D341Med (cell line): ENCODE data around the gene NOC3L.
"Not testable (repeated sequence)": the region's sequence is repeated elsewhere in the genome, so short reads cannot be mapped to it uniquely, and the experiment has no call there.

ENCODE experiments used
- DNase-seq: peaks from one replicate; pipeline ENCODE4 v3.0.0; 2012; ENCODE audit warnings: low spot score

NOC3L gene

DNA sequence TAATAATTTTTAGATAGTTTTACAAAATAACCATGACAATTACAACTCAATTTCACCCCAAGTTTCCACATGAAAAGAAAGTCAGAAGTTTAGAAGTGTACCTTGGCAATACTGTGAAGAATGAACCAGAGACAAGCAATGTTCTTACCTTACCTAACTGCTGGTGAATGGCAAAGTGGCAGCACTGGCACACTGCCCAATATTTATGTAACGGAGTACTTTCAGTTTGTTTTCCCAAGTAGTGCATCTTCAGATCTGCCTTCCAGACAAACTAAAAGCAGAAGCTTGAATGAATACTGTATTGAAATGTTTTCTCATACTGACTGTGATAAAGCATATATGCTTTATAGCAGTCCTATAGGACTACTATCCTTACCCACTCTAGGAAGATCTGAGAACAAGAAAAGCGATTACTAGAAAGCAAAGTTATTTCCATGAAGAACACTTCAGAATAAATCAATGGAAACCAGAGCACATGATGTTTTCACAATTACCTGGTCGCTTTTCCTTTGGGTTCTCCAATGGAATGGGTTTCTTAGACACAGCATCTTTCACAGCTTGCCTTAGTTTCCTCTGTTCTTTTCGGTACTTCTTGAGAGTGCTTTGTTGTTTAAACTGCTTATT lies 1.5 kb downstream of the NOC3L start:
- no peak for DNase-seq

DNA sequence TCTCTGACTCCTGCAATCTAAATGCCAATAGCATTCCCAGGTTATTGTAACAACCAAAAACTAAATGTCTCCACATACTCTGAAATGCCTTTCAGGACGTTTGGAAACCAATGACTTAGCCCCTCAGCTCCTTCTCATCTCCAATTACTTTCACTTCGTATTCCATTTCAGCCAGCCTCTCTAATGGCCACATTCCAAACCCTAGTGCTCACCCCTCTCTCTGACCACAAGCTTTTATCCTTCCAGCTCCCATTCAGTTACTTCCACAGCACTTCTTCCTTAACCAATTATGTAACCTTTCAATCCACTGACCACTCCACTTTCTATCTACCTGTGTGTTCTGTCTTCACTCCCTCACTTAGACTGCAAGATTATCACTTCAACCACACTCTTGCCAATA lies 4.3 kb downstream of the NOC3L start:
- DNase-seq: no peak

DNA sequence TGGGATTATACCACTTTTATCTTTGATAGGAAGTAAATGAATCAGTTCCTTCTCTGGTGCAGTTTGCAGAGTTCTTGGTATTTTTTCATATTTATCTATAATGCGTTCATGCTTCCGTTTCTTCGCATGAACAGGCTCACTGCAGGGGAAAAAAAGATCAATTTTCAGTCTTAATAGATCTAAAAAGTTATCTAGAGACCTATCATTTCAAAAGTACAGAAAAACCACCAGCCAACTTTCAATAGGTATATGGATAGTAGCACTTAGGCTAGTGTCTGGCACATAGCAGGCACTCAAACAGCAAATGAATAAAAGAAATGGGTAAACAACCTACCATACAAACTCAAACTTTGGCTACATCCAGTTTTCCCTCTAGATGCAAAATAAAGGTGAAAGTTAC lies 5.5 kb downstream of the NOC3L start:
- DNase-seq: no peak

DNA sequence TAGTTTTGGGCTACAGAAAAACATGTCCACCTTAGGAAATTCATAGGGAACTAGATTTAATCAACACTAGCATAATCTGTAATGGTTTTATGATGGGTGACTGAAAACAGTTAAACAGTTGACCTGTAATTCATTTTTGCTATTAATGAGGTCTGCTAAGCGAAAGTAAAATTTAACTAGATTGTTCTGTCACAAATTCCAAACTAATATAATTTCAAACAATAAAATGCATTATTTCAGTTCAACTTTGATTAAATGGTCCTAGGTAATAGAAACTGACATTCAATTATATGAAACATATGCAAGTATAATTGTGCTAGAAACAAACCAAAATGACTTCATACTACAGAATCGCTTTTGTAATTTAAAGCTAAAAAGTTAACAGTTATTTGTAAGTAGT lies 6.9 kb downstream of the NOC3L start:
- no peak for DNase-seq

DNA sequence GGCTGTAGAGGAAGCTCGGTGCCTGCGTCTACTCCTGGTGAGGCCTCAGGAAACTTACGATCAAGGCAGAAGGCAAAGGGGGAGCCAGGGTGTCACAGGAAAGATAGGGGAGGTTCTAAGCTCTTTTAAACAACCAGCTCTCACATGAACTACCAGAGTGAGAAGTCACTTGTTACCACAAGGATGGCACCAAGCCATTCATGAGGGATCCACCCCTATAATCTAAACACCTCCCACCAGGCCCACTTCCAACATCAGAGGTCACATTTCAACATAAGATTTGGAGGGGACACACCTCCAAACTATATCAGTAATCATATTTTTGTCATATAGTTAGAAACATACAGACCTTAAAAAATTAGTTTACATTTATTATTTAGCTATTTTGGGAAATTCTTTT lies 9.4 kb downstream of the NOC3L start:
- no peak for DNase-seq

DNA sequence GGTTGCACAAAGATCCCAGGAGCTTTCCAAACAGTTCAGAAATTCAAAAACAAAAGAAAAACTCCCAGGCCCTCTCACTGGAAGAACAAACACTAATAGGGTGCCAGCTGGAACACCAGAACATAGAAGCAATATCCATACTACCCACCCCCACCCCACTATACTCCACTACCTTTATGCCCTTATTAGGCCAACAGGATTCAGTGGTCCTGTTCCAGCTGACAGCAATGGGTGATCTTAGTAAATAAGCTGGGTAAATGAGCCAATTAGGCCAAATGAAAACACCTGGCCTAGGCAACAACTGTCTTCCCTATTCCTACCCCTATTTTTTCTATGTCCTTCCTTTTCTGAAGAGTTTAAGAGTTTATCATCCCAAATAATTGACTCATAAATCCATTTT lies 11.7 kb downstream of the NOC3L start:
- no peak for DNase-seq

DNA sequence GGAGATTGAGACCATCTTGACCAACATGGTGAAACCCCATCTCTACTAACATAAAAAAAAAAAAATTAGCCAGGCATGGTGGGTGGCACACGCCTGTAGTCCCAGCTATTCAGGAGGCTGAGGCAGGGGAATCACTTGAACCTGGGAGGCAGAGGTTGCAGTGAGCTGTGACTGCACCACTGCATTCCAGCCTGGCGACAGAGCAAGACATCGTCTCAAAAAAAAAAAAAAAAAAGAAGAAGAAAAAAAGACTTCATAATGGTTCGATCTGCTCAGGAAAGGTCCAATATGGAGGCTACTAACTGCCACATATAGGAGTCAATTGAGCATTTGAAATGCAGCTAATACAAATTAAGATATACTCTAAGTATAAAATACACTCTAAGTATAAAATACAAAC lies 12.2 kb downstream of the NOC3L start:
- DNase-seq: not testable (repeated sequence)

DNA sequence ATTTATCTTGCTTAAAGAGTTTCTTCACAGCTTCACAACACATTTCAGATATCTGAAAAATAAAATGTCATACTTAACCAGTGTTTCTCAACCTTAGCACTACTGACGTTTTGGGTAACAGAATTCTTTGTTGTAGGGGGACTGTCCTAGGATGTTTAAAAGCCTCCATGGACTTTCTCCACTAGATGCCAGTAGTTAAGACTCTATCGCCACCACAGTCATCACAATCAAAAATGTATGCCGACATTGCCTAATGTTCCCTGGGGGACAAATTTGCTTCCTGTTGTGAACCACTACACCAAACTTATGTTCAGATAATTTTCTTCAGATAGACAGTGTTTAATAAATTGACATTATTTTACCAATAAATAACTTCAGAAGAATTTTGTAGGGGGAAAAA lies 13.4 kb downstream of the NOC3L start:
- no peak for DNase-seq

DNA sequence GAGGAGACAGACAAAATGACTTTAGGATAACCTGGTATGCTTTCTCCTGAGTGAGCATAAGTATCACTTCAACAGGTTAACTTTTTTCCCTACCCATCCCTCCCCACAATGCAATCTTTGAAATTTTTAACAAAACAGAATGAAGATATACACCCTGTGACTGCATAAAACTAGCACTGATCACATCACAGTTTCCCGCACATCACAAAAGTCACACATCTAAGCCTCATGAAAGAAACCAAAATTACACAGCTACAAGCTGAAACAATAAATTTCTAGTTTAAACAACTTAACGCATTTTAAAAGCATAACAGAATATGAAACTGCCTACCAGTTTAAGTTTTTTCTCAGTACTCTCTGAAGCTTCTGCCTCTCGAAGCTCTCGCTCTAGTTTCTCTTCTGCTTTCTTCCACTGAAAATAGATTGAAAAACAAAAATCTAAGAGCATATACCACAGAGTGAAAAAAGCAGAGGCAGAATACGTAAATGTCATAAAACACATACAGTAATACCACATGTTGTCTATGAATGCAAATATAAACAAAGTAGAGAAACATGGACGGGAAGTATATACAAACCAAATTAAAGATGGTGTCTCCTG lies 18.1 kb downstream of the NOC3L start:
- no peak for DNase-seq

DNA sequence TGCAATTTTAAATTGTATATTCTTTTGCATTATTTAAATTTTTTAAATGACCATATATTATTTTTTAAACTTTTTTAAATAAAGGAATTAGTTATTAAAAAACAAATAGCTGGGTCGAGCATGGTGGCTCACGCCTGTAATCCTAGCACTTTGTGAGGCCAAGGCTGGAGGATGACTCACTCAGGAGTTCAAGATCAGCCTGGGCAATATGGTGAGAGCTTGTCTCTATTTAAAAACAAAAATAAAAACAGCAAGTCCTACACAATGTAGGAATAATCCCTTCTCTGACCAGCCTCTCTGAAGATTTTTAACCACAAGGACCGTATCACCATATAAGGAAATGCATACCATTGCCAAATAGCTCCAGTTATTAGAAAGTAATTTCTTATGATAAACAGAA lies 19.6 kb downstream of the NOC3L start:
- DNase-seq: no peak

DNA sequence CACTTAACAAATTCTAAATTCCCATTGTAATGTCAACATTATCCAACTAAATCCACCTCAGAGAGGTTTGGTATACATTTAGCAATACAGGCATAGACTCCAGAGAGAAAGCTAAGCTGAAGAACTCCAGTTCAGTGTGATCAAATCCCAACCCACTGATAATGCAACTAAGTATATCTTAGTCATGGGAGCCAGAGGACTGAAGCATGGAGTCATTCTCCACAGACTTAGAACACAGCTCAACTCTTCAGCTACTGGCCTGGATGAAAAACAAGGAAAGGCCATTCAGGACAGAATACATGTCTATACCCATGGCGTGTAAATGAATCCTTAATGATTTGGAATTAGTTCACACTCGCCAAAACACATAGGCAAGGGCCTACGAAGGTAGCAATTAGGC lies 27.9 kb downstream of the NOC3L start:
- DNase-seq: no peak

DNA sequence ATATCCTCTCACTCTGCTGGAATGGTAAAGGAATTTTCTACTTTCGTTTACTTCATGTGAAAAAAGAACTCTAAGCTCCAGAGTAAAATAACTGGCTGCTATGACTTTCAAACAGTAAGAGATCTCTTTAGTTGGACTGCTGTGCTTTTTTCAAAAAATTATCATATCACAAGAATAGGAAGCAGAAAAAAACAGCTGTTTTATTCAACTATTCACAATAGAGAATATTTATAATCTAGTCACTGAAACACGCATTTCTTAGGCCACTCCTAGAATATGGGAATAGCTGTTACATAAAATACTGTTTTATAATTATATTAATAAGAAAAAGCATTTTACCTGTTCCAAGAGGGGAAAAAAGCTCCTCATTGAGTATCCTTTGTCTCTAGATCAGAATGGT lies 29.7 kb downstream of the NOC3L start:
- no peak for DNase-seq

DNA sequence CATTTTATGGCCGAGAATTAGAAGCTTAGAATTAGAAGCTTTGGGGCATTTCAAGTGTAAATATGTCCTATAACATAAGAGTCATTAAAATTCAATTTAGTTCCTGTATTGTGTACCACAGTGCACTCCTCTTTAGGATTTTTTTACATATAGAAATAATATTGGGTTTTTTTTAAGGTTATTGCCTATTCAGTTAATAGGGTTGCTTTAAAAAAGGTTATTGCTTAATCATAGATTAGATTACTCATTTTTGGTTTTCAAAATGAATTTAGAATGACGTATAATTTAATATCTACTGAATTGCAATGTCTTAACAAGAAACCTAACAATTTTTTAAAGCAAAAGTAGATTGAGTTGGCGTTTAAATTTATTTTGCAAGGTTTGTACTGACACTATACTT lies 34.1 kb downstream of the NOC3L start:
- DNase-seq: no peak

DNA sequence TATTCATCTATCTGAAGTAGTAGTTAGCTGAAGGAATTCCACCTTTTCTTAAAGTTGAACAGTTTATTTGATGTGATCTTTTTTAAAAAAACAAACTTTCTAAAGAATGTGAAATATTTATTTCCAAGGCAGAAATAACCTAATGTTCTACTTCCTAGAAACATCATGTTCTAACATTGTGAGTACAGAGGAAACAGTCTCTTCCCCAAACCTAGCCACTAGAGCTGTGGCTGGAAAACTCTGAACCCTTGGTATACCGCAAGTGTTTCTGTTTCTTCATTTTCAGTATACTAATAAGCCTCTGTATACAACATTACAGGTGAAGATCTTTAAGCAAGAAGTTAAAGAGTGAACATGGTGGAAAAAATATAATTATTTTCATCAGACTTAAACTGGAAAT lies 35.1 kb downstream of the NOC3L start:
- no peak for DNase-seq

DNA sequence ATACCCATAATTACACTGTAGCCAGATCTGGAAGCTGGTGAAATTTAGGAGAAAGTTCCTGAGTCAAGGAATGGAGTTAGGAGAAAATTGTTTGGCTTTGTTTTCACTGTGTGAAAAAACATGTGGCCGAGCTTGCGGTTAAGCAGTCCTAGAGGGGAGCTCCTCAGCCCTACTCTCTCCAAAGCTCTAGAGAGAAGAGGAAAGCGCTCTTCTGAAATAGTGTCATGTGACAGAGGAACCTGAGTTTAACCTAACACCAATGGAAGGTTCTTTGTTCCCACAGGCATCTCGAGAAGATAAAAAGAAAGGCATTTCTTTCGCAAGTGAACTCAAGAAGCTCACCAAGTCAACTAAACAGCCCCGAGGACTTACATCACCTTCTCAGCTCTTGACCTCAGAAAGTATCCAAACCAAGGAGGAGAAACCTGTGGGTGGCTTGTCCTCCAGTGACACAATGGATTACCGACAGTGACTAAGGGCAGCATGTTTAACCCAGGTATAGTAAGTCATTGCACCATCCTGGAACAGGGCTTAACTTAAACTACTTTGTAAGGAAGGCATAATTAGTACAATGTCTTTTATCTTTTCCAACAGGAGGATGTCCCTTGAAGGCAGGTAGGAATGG lies 38.0 kb downstream of the NOC3L start:
- no peak for DNase-seq

DNA sequence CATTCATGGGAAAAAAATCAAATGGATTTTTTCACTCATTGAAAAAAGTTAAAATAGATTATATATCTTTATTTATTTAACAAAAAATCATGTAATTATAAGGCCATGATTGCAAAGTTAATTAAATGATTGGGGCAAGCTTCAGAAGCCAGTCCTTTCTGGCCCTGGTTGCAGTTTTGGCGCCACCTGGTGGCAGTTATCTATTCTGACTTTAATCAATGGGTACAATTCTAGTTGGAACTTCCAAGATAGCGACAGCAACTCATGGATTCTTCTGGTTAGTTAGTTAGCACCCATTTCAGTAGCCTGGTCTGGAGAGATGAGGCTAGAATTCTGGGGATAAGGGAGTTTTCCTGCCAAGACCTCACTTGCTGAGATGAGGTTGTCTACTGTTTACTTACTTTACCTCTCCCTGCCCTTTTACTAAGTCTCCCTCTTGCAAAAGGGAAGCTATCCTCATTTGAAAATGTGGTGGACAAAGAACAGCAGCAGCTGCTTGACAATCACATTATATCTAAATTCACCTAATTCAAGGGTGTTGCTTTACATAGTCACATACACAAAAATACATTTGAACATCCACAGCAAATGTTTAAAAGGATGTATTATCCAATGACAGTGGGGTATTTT lies 42.3 kb downstream of the NOC3L start:
- DNase-seq: peak; percentile 54

DNA sequence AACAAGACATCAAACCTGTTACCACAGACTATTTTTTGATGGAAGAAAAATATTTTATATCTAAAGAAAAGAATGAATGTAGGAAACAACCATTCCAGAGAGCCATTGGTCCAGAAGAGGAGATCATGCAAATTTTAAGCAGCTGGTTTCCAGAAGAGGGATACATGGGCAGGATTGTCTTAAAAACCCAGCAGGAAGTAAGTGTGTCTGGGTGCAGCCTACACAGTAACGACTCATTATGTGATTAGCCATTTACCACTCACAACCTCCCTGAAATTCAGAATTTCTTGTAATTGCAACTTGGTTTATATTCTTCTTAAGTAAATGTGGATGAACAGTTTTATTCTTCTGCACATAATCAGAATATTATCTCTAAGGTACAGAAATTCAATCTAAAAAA lies 46.2 kb downstream of the NOC3L start:
- no peak for DNase-seq

DNA sequence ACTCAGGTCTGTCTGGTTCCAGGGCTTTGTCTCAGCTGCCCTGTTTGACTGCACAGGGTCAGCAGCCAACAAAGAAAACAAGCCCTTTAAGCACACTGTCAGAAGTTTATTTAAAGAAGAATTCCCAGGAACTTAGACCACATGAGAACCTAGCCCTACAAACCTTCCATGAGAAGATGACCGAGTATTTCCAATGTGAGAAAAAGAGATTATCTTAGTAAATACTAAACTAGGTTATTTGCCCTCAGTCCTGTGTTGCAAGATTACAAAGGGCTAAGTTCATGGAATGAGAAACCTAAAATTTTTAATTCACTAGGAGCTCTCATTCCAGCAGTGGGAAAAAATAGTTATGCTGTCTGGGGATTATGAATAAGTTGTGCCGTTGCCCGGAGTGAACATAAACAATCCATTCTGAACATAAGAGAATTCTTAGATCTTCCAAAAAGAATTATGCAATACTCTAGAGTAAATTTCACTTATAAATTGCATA lies 46.7 kb downstream of the NOC3L start:
- DNase-seq: no peak

DNA sequence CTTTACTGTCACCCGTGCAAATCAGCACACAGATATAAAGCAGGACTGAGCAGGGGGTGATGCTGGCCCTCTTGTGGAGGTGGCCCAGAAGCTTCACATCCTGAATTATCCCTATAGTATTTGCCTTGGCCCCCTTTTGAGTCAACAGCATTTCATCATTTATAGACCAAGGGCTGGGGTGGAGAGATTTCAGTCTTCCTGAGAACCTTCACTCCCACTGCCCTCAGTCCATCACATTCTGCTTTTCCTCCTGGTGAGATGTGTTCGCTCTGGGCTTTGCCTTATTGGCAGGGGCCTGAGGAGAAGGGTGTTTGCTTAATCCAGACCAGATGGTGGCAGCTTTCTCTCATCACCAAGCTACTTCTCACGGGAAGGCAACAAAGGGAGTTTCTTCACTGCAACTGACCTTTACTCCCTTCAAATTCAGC lies 47.7 kb downstream of the NOC3L start:
- peak; percentile 20 for DNase-seq

DNA sequence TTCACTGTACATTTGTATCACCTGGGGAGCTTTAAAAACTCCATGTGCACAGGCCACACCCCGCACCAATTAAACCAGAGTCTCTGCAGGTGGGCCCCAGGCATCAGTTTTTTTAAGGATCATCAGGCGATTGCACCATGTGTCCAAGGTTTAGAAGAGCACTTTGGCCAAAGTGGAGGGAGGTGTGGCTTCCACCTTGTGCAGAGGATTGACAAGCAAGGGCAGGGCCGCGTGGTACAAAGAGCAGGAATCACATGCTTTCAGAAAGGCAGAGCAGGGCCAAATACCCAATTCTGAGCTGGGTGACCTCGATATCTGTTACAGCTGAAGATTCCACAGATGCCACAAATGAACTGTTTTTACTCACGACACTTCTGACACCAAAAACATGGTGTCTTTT lies 52.4 kb downstream of the NOC3L start:
- DNase-seq: no peak

DNA sequence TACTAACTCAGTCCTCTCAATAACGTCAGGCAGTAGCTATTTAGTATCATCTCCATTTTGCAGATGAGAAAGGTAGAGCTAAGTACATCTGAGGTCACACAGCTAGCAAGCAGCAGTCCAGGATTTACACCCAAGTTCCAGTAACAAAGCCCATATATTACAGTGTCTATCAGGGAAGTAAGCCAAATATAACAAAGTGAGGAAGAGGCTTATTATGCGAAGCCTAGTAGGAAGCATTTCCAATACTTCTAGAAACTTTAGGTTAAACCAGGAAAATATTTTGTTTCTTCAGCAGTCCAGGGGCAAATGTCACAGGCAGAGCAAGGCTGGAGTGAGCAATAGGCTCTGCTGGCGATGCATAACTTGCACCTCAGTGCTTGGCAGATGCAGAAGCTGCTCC lies 53.9 kb downstream of the NOC3L start:
- DNase-seq: no peak

DNA sequence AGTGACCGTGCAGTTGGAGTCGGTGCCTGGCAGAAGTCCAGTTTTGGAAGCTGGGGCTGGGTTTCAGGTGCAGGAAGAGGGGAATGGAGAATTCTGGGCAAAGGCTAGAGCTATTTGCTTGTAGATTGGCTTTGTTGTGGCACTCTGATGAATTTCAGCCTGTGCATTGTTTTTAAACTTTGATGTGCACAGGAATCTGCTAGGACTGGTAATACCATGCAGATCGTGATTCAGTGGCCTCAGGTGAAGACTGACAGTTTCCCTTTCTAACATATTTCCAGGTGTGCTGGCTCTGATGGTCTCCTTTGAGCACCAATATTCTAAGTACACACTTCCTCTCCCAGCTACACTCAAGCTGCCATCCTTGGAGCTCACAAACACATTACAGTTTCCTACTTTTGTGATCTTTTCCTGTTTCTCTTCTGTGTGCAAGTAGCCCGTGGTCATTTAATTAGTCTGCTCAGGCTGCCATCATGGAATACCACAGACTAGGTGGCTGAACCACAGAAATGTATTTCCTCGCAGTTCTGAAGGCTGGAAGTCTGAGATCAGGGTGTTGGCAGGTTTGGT lies 55.6 kb downstream of the NOC3L start:
- DNase-seq: no peak

DNA sequence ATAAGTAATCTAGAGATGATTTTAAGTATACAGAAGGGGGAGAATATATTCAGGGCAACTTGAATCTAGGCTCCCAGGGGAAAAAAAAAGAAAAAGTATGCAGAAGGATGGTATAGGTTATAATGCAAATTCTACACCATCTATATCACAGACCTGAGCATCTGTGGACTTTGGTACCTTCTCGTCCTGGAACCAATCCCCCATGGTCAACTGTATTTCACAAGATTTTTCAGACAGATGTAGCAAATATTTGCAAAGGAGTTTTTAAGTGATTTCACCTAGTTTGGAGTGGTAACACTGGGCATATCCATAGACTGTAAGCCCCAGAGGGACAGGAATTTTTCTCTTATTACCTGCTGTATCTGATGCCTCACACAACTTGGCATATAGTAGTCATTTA lies 58.8 kb downstream of the NOC3L start:
- DNase-seq: no peak
